ENCODE measurements around the gene SCAMP5. TPM values are rescaled to one million over a fixed set of nuclear protein-coding genes. Genes with fewer than 3 reads are reported as not detected.

The SCAMP5 gene
- total RNA-seq, 1 experiment from 2014 or later = 6.2 TPM

- POLR2A ChIA-PET = no interaction called here
Observed at GRCh38 chr15:74977599-74977998, 17.8 kb upstream of the SCAMP5 start.

More at GRCh38 chr15:74977599-74977998, 17.8 kb upstream of the SCAMP5 start:
- Histone ChIP-seq H3K4me3 (replicated peaks in 1 of 2; ENCODE audit: low read depth in 1 of 2, low read length in 2 of 2) (no peak overlapping the region), H3K9me3 (ENCODE audit: control insufficient read depth in 1 of 2, insufficient read depth in 1 of 2, low read depth in 1 of 2, low read length in 2 of 2) (no peaks in the 10 kb centered on the region), H3K4me2 (ENCODE audit: low read length) (peak overlapping the region; percentile 48; the same call in 1 of the 2 replicates), H3K4me1 (ENCODE audit: control insufficient read depth in 1 of 2, insufficient read depth in 2 of 2, low read length in 2 of 2) (peaks cover 13 to 15% of the 10 kb centered on the region in 2 experiments), H4K20me1 (ENCODE audit: insufficient read depth) (no peaks in the 10 kb centered on the region), H3K27me3 (ENCODE audit: insufficient read depth, low read length) (no peaks in the 10 kb centered on the region), H3K27ac (ENCODE audit: low read depth, low read length) (no peak overlapping the region), H2AFZ (ENCODE audit: low read depth, low read length, poor library complexity, severe bottlenecking) (no peak overlapping the region), H3K9ac (ENCODE audit: low read length) (no peak overlapping the region), H3K36me3 (ENCODE audit: control insufficient read depth in 1 of 2, insufficient read depth in 2 of 2, low read length in 2 of 2) (no peaks in the 10 kb centered on the region), H3K9me2 (ENCODE audit: insufficient read depth) (no peaks in the 10 kb centered on the region), H3K79me2 (ENCODE audit: insufficient read depth, low read length) (no peaks in the 10 kb centered on the region)
- ChIA-PET CTCF (interaction anchor here (1.4 kb wide), 1 partner anchor 76 kb away, joined by 6 read pairs; no protein-coding TSS in a partner anchor), RAD21 (ENCODE audit: low non-redundant PET in 1 of 2, low total read pairs in 2 of 2, uncharacterized antibody in 2 of 2, unreplicated experiment in 2 of 2) (interaction anchor here in 1 of 2 experiments (0.6 kb wide), 1 partner anchor 343 kb away, joined by 3 read pairs; no protein-coding TSS in a partner anchor)
- TF ChIP-seq FOSL1 (IDR thresholded peaks at IDR 0.05; ENCODE audit: low read depth) (no peak), EGR1 (IDR thresholded peaks at IDR 0.05; ENCODE audit: low read depth) (no peak), CTCF (IDR thresholded peaks at IDR 0.05 in 2 of 3, conservative IDR thresholded peaks at IDR 0.05 in 1 of 3; ENCODE audit: borderline replicate concordance in 1 of 3, insufficient read depth in 1 of 3, low read depth in 2 of 3, low read length in 2 of 3) (no peak), POLR2AphosphoS5 (IDR thresholded peaks at IDR 0.05; ENCODE audit: low read depth, low read length) (no peak)
- intact Hi-C loops (cut with micrococcal nuclease) = no loop called here
- no peak for DNase-seq (ENCODE audit: low read depth, low spot score)
- no TSS peak for BruUV-seq (replicated peaks)
- no peak for ATAC-seq
